Stomach (tissue), 9 donors: ENCODE results near the gene TLK1. TPM values are rescaled to one million over a fixed set of nuclear protein-coding genes. Genes with fewer than 3 reads are reported as not detected.

Experiments
- DNase-seq, 2 donors: peaks; one replicate each; pipeline versions ENCODE4 v3.0.0 to v3.0.0-alpha.2; 2013 to 2019
- H3K27ac ChIP-seq, 5 donors: fragments of 200-600 bp in 4 of 5; sonication (generic) in 4 of 5; one replicate each; pipeline ENCODE4 v1.5.1; 2013 to 2019; ENCODE audit warnings: mild to moderate bottlenecking in 1 of 5, moderate library complexity in 1 of 5
- H3K27me3 ChIP-seq, 3 donors: fragments of 200-600 bp; sonication (generic); one replicate each; pipeline ENCODE4 v1.5.1; 2017 to 2019; ENCODE audit warnings: mixed run types in 1 of 3
- H3K36me3 ChIP-seq, 4 donors: fragments of 200-600 bp; sonication (generic); 1 replicate in 3 of 4; 2 replicates in 1 of 4; pipeline ENCODE4 v1.5.1; 2016 to 2019
- H3K4me1 ChIP-seq, 4 donors: fragments of 200-600 bp; sonication (generic); one replicate each; pipeline ENCODE4 v1.5.1; 2016 to 2019
- H3K4me3 ChIP-seq, 4 donors: fragments of 200-600 bp; sonication (generic) in 3 of 4; one replicate each; pipeline ENCODE4 v1.5.1; 2016 to 2019; ENCODE audit warnings: mild to moderate bottlenecking in 1 of 4
- H3K9me3 ChIP-seq, 4 donors: fragments of 200-600 bp; sonication (generic); one replicate each; pipeline ENCODE4 v1.5.1; 2016 to 2019
- CTCF ChIP-seq, 7 experiments: fragments of 450-650 bp in 4 of 7; fragments of 200-600 bp in 3 of 7; sonication (generic) in 3 of 7; IDR thresholded peaks; one replicate each; pipeline ENCODE4 v1.5.1; 2016 to 2019; ENCODE audit warnings: antibody characterized with exemption in 7 of 7, control low read depth in 2 of 7, mild to moderate bottlenecking in 1 of 7
- EP300 ChIP-seq: sonication (generic); formaldehyde crosslinking; IDR thresholded peaks from one replicate; pipeline ENCODE4 v1.6.1; 2017; ENCODE audit warnings: antibody characterized with exemption
- POLR2A ChIP-seq, 4 donors: fragments of 450-650 bp; IDR thresholded peaks; one replicate each; pipeline ENCODE4 v1.6.1; 2016; ENCODE audit warnings: antibody characterized with exemption in 4 of 4, control low read depth in 2 of 4, mild to moderate bottlenecking in 1 of 4, moderate library complexity in 1 of 4
- POLR2AphosphoS5 ChIP-seq, 3 donors: sonication (generic); formaldehyde crosslinking; IDR thresholded peaks; one replicate each; pipeline ENCODE4 v1.6.1; 2016; ENCODE audit warnings: antibody characterized with exemption in 3 of 3
- WGBS, 5 donors: extraction: QIAGEN DNeasy Blood & Tissue Kit in 3 of 5; methylation state at CpG; one replicate each; pipeline versions ENCODE4 v1.1.5 to v1.1.7; 2013 to 2018; 5-methylcytosine and 5-hydroxymethylcytosine counted together
- intact Hi-C: fragments of 100-400 bp; cut with DNase I; formaldehyde crosslinking; loops from one replicate; pipeline ENCODE4 v1.15.1; 2023; ENCODE audit warnings: low total_unique reads
- polyA plus RNA-seq, 3 donors: library from polyadenylated mRNA; stranded (reverse); fragments of 200-250 nt; gene quantifications; one replicate each; pipeline ENCODE4 v1.2.3, GENCODE V29; 2013
- total RNA-seq, 5 donors: library from RNA; depleted of rRNA; stranded (reverse); fragments of >200 nt; gene quantifications; one replicate each; pipeline versions ENCODE4 v1.1.0 to v1.2.3, GENCODE V29; 2014 to 2016
- donor health status: healthy with polysubstance abuse.
- donor health status: Bipolar disorder and iron deficiency.
- donor health status: healthy.

TLK1 gene
- total and polyA plus RNA-seq, 8 donors, result 10.1 to 135 (median 14.4) TPM

GRCh38 chr2:171142398-171142797 is 18.3 kb downstream of the TLK1 start:
- peaks cover 22 to 88% (median 54%) of the 10 kb centered on the region in 4 donors for H3K4me1 ChIP-seq

GRCh38 chr2:171141320-171141719 is 19.4 kb downstream of the TLK1 start:
- H3K9me3 ChIP-seq, result no peaks in the 10 kb centered on the region
- intact Hi-C loops, result no loop called here
- peak in 1 of 2 donors; percentile 9 for DNase-seq
- no peaks in the 10 kb centered on the region for H3K36me3 ChIP-seq
- H3K27ac ChIP-seq, result peak overlapping the region in 2 of 5 donors; percentile 10 to 29
- 24 to 63% (median 30%) methylated on average over 1 of the region's 1 CpG for WGBS, 5 donors
- H3K27me3 ChIP-seq, result no peaks in the 10 kb centered on the region
- TF ChIP-seq POLR2A (IDR thresholded peaks at IDR 0.05) (no peak), CTCF (IDR thresholded peaks at IDR 0.05) (peak in 1 of 7 experiments; percentile 10)
- H3K4me1 ChIP-seq, result peaks cover 24 to 88% (median 58%) of the 10 kb centered on the region in 4 donors
- no peak overlapping the region for H3K4me3 ChIP-seq

More at GRCh38 chr2:171142398-171142797, 18.3 kb downstream of the TLK1 start:
- intact Hi-C loops, result no loop called here
- TF ChIP-seq EP300 (no peak), POLR2A (IDR thresholded peaks at IDR 0.05) (no peak), CTCF (IDR thresholded peaks at IDR 0.05) (no peak), POLR2AphosphoS5 (IDR thresholded peaks at IDR 0.05) (no peak)
- H3K27ac ChIP-seq, result no peak overlapping the region
- no peaks in the 10 kb centered on the region for H3K9me3 ChIP-seq
- DNase-seq, result no peak
- H3K4me3 ChIP-seq, result no peak overlapping the region
- H3K27me3 ChIP-seq, result no peaks in the 10 kb centered on the region
- H3K36me3 ChIP-seq, result no peaks in the 10 kb centered on the region
- 23 to 56% (median 48%) methylated on average over 3 of the region's 3 CpGs for WGBS, 5 donors

- Histone ChIP-seq H3K27ac (no peak overlapping the region), H3K36me3 (no peaks in the 10 kb centered on the region), H3K9me3 (no peaks in the 10 kb centered on the region), H3K4me3 (no peak overlapping the region), H3K4me1 (peaks cover 16 to 86% (median 51%) of the 10 kb centered on the region in 4 donors), H3K27me3 (no peaks in the 10 kb centered on the region)
- WGBS, 5 donors, result 93 to 97% (median 95%) methylated on average over 9 of the region's 9 CpGs
- intact Hi-C loops, result no loop called here
- TF ChIP-seq CTCF (IDR thresholded peaks at IDR 0.05) (no peak), POLR2A (IDR thresholded peaks at IDR 0.05) (no peak), POLR2AphosphoS5 (IDR thresholded peaks at IDR 0.05) (no peak)
- DNase-seq, result no peak
Observed at GRCh38 chr2:171139860-171140259, 20.8 kb downstream of the TLK1 start.

GRCh38 chr2:171136024-171136423 is 24.7 kb downstream of the TLK1 start:
- 78 to 85% (median 81%) methylated on average over 4 of the region's 4 CpGs for WGBS, 5 donors
- TF ChIP-seq CTCF (IDR thresholded peaks at IDR 0.05) (no peak), EP300 (no peak), POLR2AphosphoS5 (IDR thresholded peaks at IDR 0.05) (no peak), POLR2A (IDR thresholded peaks at IDR 0.05) (no peak)
- no peak overlapping the region for H3K27ac ChIP-seq
- peaks cover 9 to 79% (median 47%) of the 10 kb centered on the region in 4 donors for H3K4me1 ChIP-seq
- intact Hi-C loops, result no loop called here
- H3K36me3 ChIP-seq, result no peaks in the 10 kb centered on the region
- no peaks in the 10 kb centered on the region for H3K9me3 ChIP-seq
- H3K4me3 ChIP-seq, result no peak overlapping the region
- DNase-seq, result no peak
- no peaks in the 10 kb centered on the region for H3K27me3 ChIP-seq
